HUES48 (cell line): ENCODE measurements around the gene FBXO31.

Source experiments
- H3K27ac ChIP-seq: one replicate; pipeline ENCODE4 v1.7.0; 2013; ENCODE audit warnings: low read depth, low read length, inconsistent platforms
- H3K27me3 ChIP-seq: 2 replicates; pipeline ENCODE4 v1.6.1; 2013; ENCODE audit warnings: mild to moderate bottlenecking, low read length; ENCODE audit not compliant: control insufficient read depth, insufficient read depth
- H3K36me3 ChIP-seq: 2 replicates; pipeline ENCODE4 v1.6.1; 2013; ENCODE audit warnings: low read length; ENCODE audit not compliant: control insufficient read depth, insufficient read depth
- H3K4me1 ChIP-seq: 2 replicates; pipeline ENCODE4 v1.6.1; 2013; ENCODE audit warnings: mild to moderate bottlenecking, low read length; ENCODE audit not compliant: control insufficient read depth, insufficient read depth
- H3K4me3 ChIP-seq: 2 replicates; pipeline ENCODE4 v1.5.1; 2013; ENCODE audit warnings: mild to moderate bottlenecking, low read depth, low read length
- H3K9ac ChIP-seq: 2 replicates; pipeline ENCODE4 v1.6.1; 2013; ENCODE audit warnings: mild to moderate bottlenecking, low read depth, low read length, moderate library complexity
- H3K9me3 ChIP-seq: 2 replicates; pipeline ENCODE4 v1.6.1; 2013; ENCODE audit warnings: low read length; ENCODE audit not compliant: control insufficient read depth, insufficient read depth

The FBXO31 gene

GRCh38 chr16:87314990-87315420 lies 68.6 kb downstream of the FBXO31 start:
- Histone ChIP-seq H3K27ac (no peak overlapping the region), H3K9me3 (no peaks in the 10 kb centered on the region), H3K9ac (no peak overlapping the region), H3K4me3 (no peak overlapping the region), H3K4me1 (no peaks in the 10 kb centered on the region), H3K36me3 (no peaks in the 10 kb centered on the region), H3K27me3 (no peaks in the 10 kb centered on the region)

GRCh38 chr16:87312008-87312407 lies 71.6 kb downstream of the FBXO31 start:
- no peak overlapping the region for H3K27ac ChIP-seq
- H3K9me3 ChIP-seq, result no peaks in the 10 kb centered on the region
- no peak overlapping the region for H3K9ac ChIP-seq
- H3K4me1 ChIP-seq, result no peaks in the 10 kb centered on the region
- H3K27me3 ChIP-seq, result no peaks in the 10 kb centered on the region
- no peak overlapping the region for H3K4me3 ChIP-seq
- no peaks in the 10 kb centered on the region for H3K36me3 ChIP-seq

- Histone ChIP-seq H3K4me3 (no peak overlapping the region), H3K27me3 (no peaks in the 10 kb centered on the region), H3K36me3 (no peaks in the 10 kb centered on the region), H3K4me1 (no peaks in the 10 kb centered on the region), H3K9ac (no peak overlapping the region), H3K9me3 (no peaks in the 10 kb centered on the region), H3K27ac (no peak overlapping the region)
These were observed 72.2 kb downstream of the FBXO31 start for GRCh38 chr16:87311387-87311786.

- no peak overlapping the region for H3K27ac ChIP-seq
- H3K4me1 ChIP-seq, result peaks cover 5% of the 10 kb centered on the region
- H3K9me3 ChIP-seq, result no peaks in the 10 kb centered on the region
- no peaks in the 10 kb centered on the region for H3K36me3 ChIP-seq
- no peak overlapping the region for H3K4me3 ChIP-seq
- H3K27me3 ChIP-seq, result no peaks in the 10 kb centered on the region
- no peak overlapping the region for H3K9ac ChIP-seq
These were observed 73.0 kb downstream of the FBXO31 start for GRCh38 chr16:87310610-87311009.

GRCh38 chr16:87309620-87310525 lies 73.7 kb downstream of the FBXO31 start:
- H3K9ac ChIP-seq, result no peak overlapping the region
- peaks cover 5% of the 10 kb centered on the region for H3K4me1 ChIP-seq
- no peaks in the 10 kb centered on the region for H3K36me3 ChIP-seq
- H3K9me3 ChIP-seq, result no peaks in the 10 kb centered on the region
- H3K4me3 ChIP-seq, result no peak overlapping the region
- no peak overlapping the region for H3K27ac ChIP-seq
- H3K27me3 ChIP-seq, result no peaks in the 10 kb centered on the region

GRCh38 chr16:87308826-87309225 lies 74.8 kb downstream of the FBXO31 start:
- Histone ChIP-seq H3K27me3 (no peaks in the 10 kb centered on the region), H3K4me3 (no peak overlapping the region), H3K36me3 (no peaks in the 10 kb centered on the region), H3K27ac (no peak overlapping the region), H3K9me3 (no peaks in the 10 kb centered on the region), H3K9ac (no peak overlapping the region), H3K4me1 (peaks cover 5% of the 10 kb centered on the region)

GRCh38 chr16:87306516-87306915 lies 77.1 kb downstream of the FBXO31 start:
- Histone ChIP-seq H3K27ac (no peak overlapping the region), H3K27me3 (no peaks in the 10 kb centered on the region), H3K9ac (no peak overlapping the region), H3K36me3 (no peaks in the 10 kb centered on the region), H3K4me1 (peaks cover 5% of the 10 kb centered on the region), H3K9me3 (no peaks in the 10 kb centered on the region), H3K4me3 (no peak overlapping the region)

- Histone ChIP-seq H3K4me1 (peaks cover 5% of the 10 kb centered on the region), H3K27ac (no peak overlapping the region), H3K27me3 (no peaks in the 10 kb centered on the region), H3K9ac (no peak overlapping the region), H3K36me3 (no peaks in the 10 kb centered on the region), H3K4me3 (no peak overlapping the region), H3K9me3 (no peaks in the 10 kb centered on the region)
These were observed 77.8 kb downstream of the FBXO31 start for GRCh38 chr16:87305505-87306391.

- Histone ChIP-seq H3K4me1 (peaks cover 5% of the 10 kb centered on the region), H3K27me3 (no peaks in the 10 kb centered on the region), H3K9me3 (no peaks in the 10 kb centered on the region), H3K36me3 (no peaks in the 10 kb centered on the region), H3K4me3 (no peak overlapping the region), H3K27ac (no peak overlapping the region), H3K9ac (no peak overlapping the region)
These were observed 78.6 kb downstream of the FBXO31 start for GRCh38 chr16:87304951-87305350.

GRCh38 chr16:87303962-87304521 lies 79.5 kb downstream of the FBXO31 start:
- Histone ChIP-seq H3K4me3 (no peak overlapping the region), H3K9me3 (no peaks in the 10 kb centered on the region), H3K36me3 (no peaks in the 10 kb centered on the region), H3K27ac (no peak overlapping the region), H3K9ac (no peak overlapping the region), H3K4me1 (peaks cover 5% of the 10 kb centered on the region), H3K27me3 (no peaks in the 10 kb centered on the region)
